ENCODE results near the gene PSMB5.

Gene PSMB5

GRCh38 chr14:23034498-23035302, at the start of gene PSMB5:
Gene PSMB5, minus strand, starts transcription at chr14:23034900. Its CDS starts 19 bp downstream, at chr14:23034881.
- Mint-ChIP-seq H3K4me1 (peaks cover 12% of the 10 kb centered on the region), H3K9me3 (no peaks in the 10 kb centered on the region), H3K27me3 (no peaks in the 10 kb centered on the region), H3K36me3 (peaks cover 10% of the 10 kb centered on the region), H3K27ac (peak within 1 kb of the TSS; percentile 97), H3K4me3 (peak within 1 kb of the TSS; percentile 97)
- peak; percentile 92 for ATAC-seq (ENCODE audit: low read depth)
- peak; percentile 74 to 87 for DNase-seq (ENCODE audit: low spot score in 2 of 2)

GRCh38 chr14:23080474-23080873, 45.8 kb upstream of the PSMB5 start:
- Mint-ChIP-seq H3K36me3 (peaks cover 25% of the 10 kb centered on the region), H3K27ac (peak overlapping the region; percentile 26), H3K9me3 (no peaks in the 10 kb centered on the region), H3K4me3 (no peak overlapping the region), H3K4me1 (peaks cover 3% of the 10 kb centered on the region), H3K27me3 (no peaks in the 10 kb centered on the region)
- no peak for DNase-seq (ENCODE audit: low spot score in 2 of 2)
- no peak for ATAC-seq (ENCODE audit: low read depth)

DNA sequence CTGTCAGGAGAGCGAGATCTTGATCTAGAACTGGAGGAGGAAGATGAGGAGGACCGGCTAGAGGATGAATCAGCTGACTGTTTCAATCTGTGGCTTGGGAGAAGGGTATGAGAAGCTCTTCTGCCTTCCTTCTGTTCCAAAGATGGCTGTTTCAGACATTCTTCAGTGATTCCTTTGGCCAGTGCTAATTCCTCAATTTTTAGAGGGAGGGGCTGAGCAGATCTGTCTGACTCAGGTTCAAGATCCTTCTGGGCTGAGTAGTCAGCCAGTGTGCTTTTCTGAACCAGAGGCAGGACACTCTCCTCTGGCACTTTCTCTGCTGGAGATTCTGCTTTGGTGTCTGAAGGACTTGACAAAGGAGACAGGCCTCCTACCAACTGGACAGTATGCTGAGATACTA, 45.0 kb upstream of the PSMB5 start:
- Mint-ChIP-seq H3K27ac (peak overlapping the region; percentile 26), H3K4me1 (peaks cover 3% of the 10 kb centered on the region), H3K36me3 (peaks cover 25% of the 10 kb centered on the region), H3K9me3 (no peaks in the 10 kb centered on the region), H3K27me3 (no peaks in the 10 kb centered on the region), H3K4me3 (no peak overlapping the region)
- DNase-seq (ENCODE audit: low spot score in 2 of 2) (no peak), ATAC-seq (ENCODE audit: low read depth) (no peak)

GRCh38 chr14:23078692-23079116, 44.0 kb upstream of the PSMB5 start:
- H3K27ac Mint-ChIP-seq, result no peak overlapping the region
- peaks cover 28% of the 10 kb centered on the region for H3K36me3 Mint-ChIP-seq
- H3K27me3 Mint-ChIP-seq, result no peaks in the 10 kb centered on the region
- H3K4me1 Mint-ChIP-seq, result peaks cover 3% of the 10 kb centered on the region
- H3K9me3 Mint-ChIP-seq, result no peaks in the 10 kb centered on the region
- DNase-seq (ENCODE audit: low spot score in 2 of 2), result no peak
- no peak for ATAC-seq (ENCODE audit: low read depth)
- no peak overlapping the region for H3K4me3 Mint-ChIP-seq

DNA sequence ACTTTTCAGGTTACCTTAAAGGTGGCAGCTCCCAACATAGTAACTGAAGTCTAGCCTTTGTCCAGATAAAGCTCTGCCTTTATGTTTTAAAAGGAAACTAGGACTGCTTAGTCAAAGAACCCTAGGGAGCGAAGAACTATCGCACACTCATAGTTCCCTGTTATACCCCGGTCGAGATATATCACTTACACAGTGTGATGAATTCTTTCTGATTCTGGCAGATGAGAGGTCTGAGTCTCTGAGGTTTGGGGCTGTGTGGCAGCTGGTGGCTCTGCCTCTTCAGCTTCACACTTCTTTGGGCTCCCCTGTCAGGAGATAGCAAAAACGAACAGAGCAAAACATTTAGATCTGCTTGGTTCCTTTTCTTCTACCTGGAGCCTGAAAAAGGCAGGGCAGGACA, 43.3 kb upstream of the PSMB5 start:
- H3K27me3 Mint-ChIP-seq, result no peaks in the 10 kb centered on the region
- ATAC-seq (ENCODE audit: low read depth) (no peak), DNase-seq (ENCODE audit: low spot score in 2 of 2) (no peak)
- no peaks in the 10 kb centered on the region for H3K9me3 Mint-ChIP-seq
- peaks cover 28% of the 10 kb centered on the region for H3K36me3 Mint-ChIP-seq
- peaks cover 3% of the 10 kb centered on the region for H3K4me1 Mint-ChIP-seq
- no peak overlapping the region for H3K4me3 Mint-ChIP-seq
- H3K27ac Mint-ChIP-seq, result no peak overlapping the region

DNA sequence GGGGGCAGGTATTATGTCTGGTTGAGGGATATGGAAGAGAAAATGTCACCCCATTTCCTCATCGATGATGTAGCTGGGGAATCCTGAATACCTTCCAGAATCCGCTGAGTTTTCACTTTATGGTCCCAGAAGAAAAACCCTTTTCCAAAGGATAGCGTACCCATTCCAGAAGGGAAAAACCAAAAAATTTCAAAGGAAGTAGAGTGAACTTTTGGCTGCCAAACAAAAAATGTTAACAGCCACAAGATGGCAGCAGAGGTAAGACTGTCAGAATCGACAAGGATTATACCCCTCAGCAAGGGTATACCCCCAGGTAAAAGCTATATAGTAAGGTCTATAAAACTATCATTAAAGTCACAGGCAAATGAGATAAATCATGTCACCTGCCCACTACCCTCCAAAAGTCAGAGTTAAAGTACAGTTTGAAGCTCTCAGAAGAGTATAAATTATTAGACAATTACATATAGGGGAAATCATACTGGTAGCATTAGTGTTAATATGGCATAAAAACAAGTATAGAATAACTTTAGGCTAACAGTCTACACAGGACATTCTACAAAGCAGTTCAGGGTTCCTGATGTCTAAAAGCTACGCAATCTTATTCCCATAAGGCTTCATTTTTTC, 42.2 kb upstream of the PSMB5 start:
- ATAC-seq (ENCODE audit: low read depth) (peak; percentile 57), DNase-seq (ENCODE audit: low spot score in 2 of 2) (peak in 1 of 2 donors; percentile 42)
- no peaks in the 10 kb centered on the region for H3K27me3 Mint-ChIP-seq
- peaks cover 28% of the 10 kb centered on the region for H3K36me3 Mint-ChIP-seq
- H3K9me3 Mint-ChIP-seq, result no peaks in the 10 kb centered on the region
- H3K4me3 Mint-ChIP-seq, result no peak overlapping the region
- H3K4me1 Mint-ChIP-seq, result peaks cover 5% of the 10 kb centered on the region
- H3K27ac Mint-ChIP-seq, result peak overlapping the region; percentile 28

GRCh38 chr14:23074906-23075305, 40.2 kb upstream of the PSMB5 start:
- H3K27ac Mint-ChIP-seq, result no peak overlapping the region
- ATAC-seq (ENCODE audit: low read depth), result no peak

DNA sequence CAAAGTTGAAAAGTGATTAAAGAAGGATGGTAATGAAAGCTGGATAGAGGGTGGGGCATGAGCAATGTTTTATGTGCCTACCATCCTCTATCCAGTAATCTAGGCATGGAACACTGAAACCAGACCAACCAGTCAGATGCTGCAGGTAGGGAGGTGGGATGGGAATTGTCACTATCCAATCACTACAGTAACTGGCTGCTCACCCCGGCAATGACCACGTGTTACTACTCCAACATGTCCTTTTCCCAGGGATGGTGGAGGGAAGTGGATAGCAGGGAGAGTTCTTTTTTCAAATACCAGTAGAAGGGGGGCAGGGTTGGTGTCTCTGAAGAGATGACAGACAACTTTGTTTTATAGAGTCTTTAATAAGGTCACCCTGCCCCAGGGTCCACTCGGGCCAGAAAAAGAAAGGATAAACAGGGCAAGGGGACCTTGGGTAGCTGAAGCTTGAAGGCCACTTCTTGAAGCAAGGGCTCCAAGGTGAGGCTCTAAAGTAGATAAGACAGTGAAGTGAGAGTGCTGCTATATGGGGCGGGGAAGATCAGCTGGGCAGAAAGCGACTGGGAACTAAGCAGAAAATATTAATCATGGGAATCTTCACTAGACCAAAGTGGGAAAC, 37.3 kb upstream of the PSMB5 start:
- Mint-ChIP-seq H3K4me3 (peak overlapping the region; percentile 81), H3K36me3 (peaks cover 11% of the 10 kb centered on the region), H3K27ac (peak overlapping the region; percentile 60), H3K9me3 (no peaks in the 10 kb centered on the region), H3K4me1 (peaks cover 24% of the 10 kb centered on the region), H3K27me3 (no peaks in the 10 kb centered on the region)
- DNase-seq (ENCODE audit: low spot score in 2 of 2) (no peak), ATAC-seq (ENCODE audit: low read depth) (no peak)

More at GRCh38 chr14:23074906-23075305, 40.2 kb upstream of the PSMB5 start:
- no peak for DNase-seq (ENCODE audit: low spot score in 2 of 2)
- Mint-ChIP-seq H3K9me3 (no peaks in the 10 kb centered on the region), H3K4me1 (peaks cover 17% of the 10 kb centered on the region), H3K36me3 (peaks cover 15% of the 10 kb centered on the region), H3K4me3 (no peak overlapping the region), H3K27me3 (no peaks in the 10 kb centered on the region)

DNA sequence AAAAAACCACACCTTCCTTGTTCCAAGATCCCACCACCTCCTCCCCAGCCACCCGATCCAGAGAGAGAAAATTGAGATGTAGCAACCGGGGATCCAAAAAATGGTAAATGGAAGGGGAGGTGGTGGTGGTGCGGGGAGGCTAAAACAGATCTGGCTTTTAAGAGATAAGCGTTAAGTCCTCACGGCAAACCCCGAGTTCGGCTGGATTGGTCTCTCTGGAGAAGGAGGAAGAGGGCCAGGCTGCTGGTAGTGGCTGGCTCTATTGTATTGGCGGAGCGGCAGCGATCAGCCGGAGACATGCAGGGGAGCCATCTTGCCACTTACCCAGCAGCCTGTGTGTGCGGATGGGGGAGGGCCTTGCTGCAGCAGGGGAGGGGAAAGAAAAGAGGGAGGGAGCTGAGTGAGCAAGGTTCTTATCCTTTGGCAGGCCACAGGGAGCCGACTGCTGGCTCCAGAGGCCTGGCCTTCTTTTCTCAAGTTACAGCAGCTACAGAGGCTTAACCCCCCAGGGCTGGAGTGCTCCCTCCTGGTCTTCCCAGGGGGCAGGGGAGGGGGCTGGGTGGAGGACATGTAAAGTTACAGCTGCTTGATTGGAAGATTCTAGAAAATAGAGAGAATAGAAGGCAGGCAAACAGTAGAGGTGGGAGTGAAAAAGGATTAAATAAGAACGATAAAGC, 36.7 kb upstream of the PSMB5 start:
- peak; percentile 46 to 51 for DNase-seq (ENCODE audit: low spot score in 2 of 2)
- Mint-ChIP-seq H3K4me1 (peaks cover 24% of the 10 kb centered on the region), H3K4me3 (peak overlapping the region; percentile 81), H3K27ac (peak overlapping the region; percentile 60), H3K36me3 (peaks cover 11% of the 10 kb centered on the region), H3K9me3 (no peaks in the 10 kb centered on the region), H3K27me3 (no peaks in the 10 kb centered on the region)
- ATAC-seq (ENCODE audit: low read depth), result peak; percentile 85

DNA sequence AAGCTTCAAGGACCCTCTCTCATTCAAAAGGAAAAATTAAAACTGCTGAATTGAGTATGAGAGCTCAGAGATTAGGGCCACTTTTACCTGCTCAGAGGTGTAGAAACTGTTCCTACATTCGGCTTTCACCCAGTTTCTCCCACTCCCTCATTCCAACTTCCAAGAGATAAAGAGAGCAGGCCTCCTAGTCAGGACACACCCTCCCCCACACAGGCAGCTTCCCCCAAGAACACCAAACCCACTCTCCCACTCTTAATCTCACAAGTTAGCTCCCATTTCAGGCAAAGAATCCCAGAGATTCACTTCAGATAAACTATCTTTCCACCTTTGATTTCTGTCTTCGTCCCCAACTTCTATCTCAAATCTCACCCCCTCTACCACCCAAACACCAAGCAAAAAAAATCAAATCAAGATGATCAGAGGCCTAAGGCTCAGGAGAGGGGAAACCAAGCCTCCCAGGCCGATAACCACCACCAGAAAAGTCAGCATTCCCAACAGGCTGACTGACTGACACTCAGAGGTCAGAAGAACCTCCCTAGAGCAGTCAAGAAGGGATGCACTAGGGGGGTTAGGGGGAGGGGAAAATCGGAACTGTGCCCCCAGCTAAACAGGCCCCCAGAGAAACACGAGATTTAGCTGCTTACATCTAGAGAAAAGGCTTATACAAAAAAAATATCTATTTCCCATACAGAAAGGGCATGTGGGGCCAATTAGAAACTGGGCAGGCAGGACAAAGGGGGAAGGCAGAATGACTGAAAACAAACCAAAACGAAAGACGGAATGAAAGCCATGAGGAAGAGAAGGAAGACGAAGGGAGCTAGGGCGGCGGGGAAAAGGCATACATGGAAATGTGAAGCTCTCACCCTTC, 35.8 kb upstream of the PSMB5 start:
- H3K4me3 Mint-ChIP-seq, result peak overlapping the region; percentile 81
- no peaks in the 10 kb centered on the region for H3K27me3 Mint-ChIP-seq
- no peak for DNase-seq (ENCODE audit: low spot score in 2 of 2)
- peaks cover 27% of the 10 kb centered on the region for H3K4me1 Mint-ChIP-seq
- no peaks in the 10 kb centered on the region for H3K9me3 Mint-ChIP-seq
- ATAC-seq (ENCODE audit: low read depth), result no peak
- peak overlapping the region; percentile 60 for H3K27ac Mint-ChIP-seq
- H3K36me3 Mint-ChIP-seq, result peaks cover 16% of the 10 kb centered on the region

DNA sequence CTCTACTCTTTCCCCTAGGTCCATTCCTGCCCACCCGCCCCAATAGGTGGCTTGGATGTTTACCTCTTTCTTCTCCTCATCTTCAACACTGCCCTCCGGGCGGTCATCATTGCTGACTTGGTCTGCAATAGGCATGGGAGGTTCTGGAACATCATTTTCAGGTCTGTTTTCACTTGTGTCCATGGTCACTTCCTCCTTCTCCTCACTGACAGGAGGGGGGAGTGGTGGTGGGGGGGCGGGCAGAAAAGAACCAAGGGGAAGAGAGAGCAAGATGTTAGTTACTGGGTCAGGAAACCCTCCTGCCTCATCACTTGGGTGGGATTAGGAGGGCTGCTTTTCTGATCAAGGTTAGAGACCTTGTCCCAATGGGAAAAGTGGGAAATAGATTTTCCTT, 34.7 kb upstream of the PSMB5 start:
- H3K4me3 Mint-ChIP-seq, result no peak overlapping the region
- H3K9me3 Mint-ChIP-seq, result no peaks in the 10 kb centered on the region
- DNase-seq (ENCODE audit: low spot score in 2 of 2), result no peak
- no peak overlapping the region for H3K27ac Mint-ChIP-seq
- ATAC-seq (ENCODE audit: low read depth), result no peak
- H3K27me3 Mint-ChIP-seq, result no peaks in the 10 kb centered on the region
- peaks cover 27% of the 10 kb centered on the region for H3K4me1 Mint-ChIP-seq
- peaks cover 15% of the 10 kb centered on the region for H3K36me3 Mint-ChIP-seq

GRCh38 chr14:23068789-23069412, 34.2 kb upstream of the PSMB5 start:
- peak; percentile 66 to 77 for DNase-seq (ENCODE audit: low spot score in 2 of 2)
- H3K4me3 Mint-ChIP-seq, result no peak overlapping the region
- H3K36me3 Mint-ChIP-seq, result peaks cover 18% of the 10 kb centered on the region

More at GRCh38 chr14:23068789-23069412, 34.2 kb upstream of the PSMB5 start:
- ATAC-seq (ENCODE audit: low read depth), result peak; percentile 84
- Mint-ChIP-seq H3K4me1 (peaks cover 27% of the 10 kb centered on the region), H3K9me3 (no peaks in the 10 kb centered on the region), H3K27ac (peak overlapping the region; percentile 26), H3K27me3 (no peaks in the 10 kb centered on the region)
